GM12872 (cell line): Measurements from ENCODE around the gene BUB1B.

Experiments used
- TF ChIP-seq, protein P1 (sequence below): IDR thresholded peaks from 3 replicates; pipeline ENCODE4 v1.5.1; 2011; ENCODE audit warnings: low read depth, mild to moderate bottlenecking, low read length, moderate library complexity; ENCODE audit not compliant: insufficient read depth

BUB1B gene

DNA sequence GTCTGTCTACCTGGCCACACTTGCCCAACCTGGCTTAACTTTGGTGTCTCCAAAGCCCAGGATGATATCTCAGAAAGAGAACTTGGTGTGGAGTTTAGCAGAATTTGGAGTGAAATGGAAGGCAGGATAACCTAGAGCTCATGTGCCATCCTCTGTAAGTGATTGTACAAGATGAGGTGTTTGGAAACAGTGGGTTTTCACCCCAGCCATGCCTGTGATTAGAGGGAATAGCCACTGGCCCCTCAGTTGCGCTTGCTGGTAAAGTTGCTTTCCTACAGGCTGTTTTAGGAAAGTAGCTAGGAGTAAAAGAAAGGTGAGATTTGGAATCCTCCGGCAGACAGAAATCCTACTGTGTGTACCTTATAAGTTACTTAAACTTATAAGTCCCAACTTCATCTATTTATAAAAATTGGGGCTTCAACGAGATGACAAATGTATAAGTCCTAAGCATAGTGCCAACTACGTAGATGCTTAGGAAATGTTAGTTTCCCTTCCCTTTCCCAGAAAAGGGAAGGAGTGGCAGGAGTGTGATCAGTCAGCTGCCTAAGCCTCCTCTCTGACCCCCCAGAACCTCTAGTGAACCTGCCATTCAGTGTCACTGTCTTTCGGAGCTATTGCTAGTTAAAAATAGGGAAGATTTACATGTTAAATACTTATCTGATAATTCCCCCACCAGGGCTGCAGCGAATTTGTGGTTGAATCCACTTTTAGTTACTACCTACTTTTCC lies 38.8 kb upstream of the BUB1B start:
- TF ChIP-seq, protein P1, sequence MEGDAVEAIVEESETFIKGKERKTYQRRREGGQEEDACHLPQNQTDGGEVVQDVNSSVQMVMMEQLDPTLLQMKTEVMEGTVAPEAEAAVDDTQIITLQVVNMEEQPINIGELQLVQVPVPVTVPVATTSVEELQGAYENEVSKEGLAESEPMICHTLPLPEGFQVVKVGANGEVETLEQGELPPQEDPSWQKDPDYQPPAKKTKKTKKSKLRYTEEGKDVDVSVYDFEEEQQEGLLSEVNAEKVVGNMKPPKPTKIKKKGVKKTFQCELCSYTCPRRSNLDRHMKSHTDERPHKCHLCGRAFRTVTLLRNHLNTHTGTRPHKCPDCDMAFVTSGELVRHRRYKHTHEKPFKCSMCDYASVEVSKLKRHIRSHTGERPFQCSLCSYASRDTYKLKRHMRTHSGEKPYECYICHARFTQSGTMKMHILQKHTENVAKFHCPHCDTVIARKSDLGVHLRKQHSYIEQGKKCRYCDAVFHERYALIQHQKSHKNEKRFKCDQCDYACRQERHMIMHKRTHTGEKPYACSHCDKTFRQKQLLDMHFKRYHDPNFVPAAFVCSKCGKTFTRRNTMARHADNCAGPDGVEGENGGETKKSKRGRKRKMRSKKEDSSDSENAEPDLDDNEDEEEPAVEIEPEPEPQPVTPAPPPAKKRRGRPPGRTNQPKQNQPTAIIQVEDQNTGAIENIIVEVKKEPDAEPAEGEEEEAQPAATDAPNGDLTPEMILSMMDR: no peak

GRCh38 chr15:40125950-40126349 lies 34.9 kb upstream of the BUB1B start:
- TF ChIP-seq, protein P1: no peak

DNA sequence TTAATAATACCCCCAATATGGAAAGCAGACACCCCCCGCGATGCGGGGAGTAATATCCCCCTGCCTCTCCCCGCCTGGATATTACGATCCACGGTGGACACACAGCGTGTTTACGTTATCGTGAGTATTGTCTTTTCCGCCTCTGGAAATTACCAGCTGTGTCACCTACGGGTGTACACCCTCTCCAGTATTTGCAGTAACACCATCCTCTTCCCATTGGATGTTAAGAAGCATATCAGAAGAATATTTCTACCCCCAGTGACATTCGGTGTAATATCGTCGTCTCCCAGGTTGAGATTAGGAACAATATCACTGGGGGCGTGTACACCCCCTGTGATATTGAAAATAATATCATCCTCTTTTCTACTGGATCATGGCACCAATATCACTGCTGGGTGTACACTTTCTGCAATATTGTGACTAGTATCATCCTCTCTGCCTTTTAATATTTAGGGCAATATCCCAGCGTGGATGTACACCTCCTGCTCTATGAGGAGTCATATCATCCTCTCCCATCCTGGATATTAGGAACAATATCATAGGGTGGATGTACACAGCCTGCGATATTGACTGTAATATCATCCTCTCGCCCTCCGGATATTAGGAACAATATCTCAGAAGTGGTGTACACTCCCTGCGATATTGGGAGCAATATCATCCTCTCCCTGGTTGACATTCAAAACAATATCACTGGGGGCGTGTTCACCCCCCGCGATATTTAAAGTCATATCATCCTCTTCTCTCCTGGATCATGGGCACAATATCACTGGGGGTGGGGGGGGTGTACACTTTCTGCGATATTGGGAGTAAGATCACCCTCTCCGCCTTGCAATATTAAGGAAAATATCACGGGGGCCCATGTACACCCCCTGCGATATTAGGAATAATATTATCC lies 31.9 kb upstream of the BUB1B start:
- TF ChIP-seq, protein P1: no peak

GRCh38 chr15:40130118-40130517 lies 30.8 kb upstream of the BUB1B start:
- TF ChIP-seq, protein P1: no peak

GRCh38 chr15:40130799-40131502 lies 29.9 kb upstream of the BUB1B start:
- TF ChIP-seq, protein P1: no peak

DNA sequence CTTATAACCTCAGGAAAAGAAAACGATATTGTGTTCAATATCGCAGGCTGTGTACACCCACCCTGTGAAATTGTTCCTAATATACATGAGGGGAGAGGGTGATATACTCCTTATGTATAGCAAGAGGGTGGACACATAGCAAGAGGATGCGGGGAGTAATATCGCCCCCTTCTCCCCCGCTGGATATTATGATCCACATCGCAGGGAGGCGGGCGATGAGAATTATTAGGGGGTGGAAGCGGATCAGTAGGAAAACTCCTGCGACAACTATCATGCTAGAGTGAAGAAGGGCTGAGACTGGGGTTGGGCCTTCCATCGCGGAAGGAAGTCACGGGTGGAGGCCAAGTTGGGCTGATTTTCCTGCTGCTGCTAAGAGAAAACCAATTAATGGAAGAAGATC lies 27.3 kb upstream of the BUB1B start:
- TF ChIP-seq, protein P1: no peak

DNA sequence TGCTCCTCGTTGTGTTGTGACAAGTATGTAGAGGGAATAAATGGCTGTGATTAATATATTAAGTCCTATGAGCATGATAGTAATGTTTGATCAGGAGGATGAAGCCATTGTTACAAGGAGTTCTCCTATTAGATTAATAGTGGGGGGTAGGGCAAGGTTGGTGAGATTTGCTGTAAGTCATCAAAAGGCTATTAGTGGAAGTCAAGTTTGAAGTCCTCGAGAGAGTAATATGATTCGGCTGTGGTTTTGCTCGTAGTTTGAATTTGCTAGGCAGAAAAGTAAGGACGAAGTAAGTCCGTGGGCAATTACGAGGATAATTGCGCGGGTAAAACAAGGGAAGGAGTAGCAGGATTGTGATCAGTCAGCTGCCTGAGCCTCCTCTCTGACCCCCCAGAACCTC lies 26.0 kb upstream of the BUB1B start:
- TF ChIP-seq, protein P1: no peak
